ENCODE measurements around the gene PTPA. TPM values are rescaled to one million over a fixed set of nuclear protein-coding genes. Genes with fewer than 3 reads are reported as not detected.

Gene PTPA
- polyA plus RNA-seq, 1 donor from 2014 or later = 62.8 TPM

GRCh38 chr9:129165198-129165597, 54.0 kb downstream of the PTPA start:
- no peaks in the 10 kb centered on the region for H3K9me3 ChIP-seq (ENCODE audit: low read length)
- no peak overlapping the region for H3K9ac ChIP-seq (ENCODE audit: low read length)
- H4K20me1 ChIP-seq (ENCODE audit: insufficient read depth) = no peaks in the 10 kb centered on the region
- H3F3A ChIP-seq (ENCODE audit: insufficient read depth, low read length, poor library complexity, severe bottlenecking) = no peaks in the 10 kb centered on the region
- H3K27ac ChIP-seq (ENCODE audit: low read length) = no peak overlapping the region
- H3K9me2 ChIP-seq (ENCODE audit: insufficient read depth, low read length) = no peaks in the 10 kb centered on the region
- no peaks in the 10 kb centered on the region for H3K27me3 ChIP-seq (ENCODE audit: insufficient read depth, low read depth, low read length)
- H3K4me2 ChIP-seq (ENCODE audit: low read length) = no peak overlapping the region
- H3K4me3 ChIP-seq (ENCODE audit: low read length) = no peak overlapping the region
- no peaks in the 10 kb centered on the region for H3K79me2 ChIP-seq (replicated peaks; ENCODE audit: insufficient read depth, low read length)
- H3K36me3 ChIP-seq (ENCODE audit: insufficient read depth, low read length) = no peaks in the 10 kb centered on the region
- no peak overlapping the region for H2AFZ ChIP-seq (ENCODE audit: low read depth, low read length)
- TF ChIP-seq EZH2 (IDR thresholded peaks at IDR 0.05; ENCODE audit: borderline replicate concordance, insufficient read depth, low read length, poor library complexity, severe bottlenecking) (no peak), SMC3 (conservative IDR thresholded peaks at IDR 0.05; ENCODE audit: poor library complexity) (no peak), TAF1 (IDR thresholded peaks at IDR 0.05; ENCODE audit: low read depth) (no peak), POLR2AphosphoS5 (IDR thresholded peaks at IDR 0.05) (no peak), EP300 (conservative IDR thresholded peaks at IDR 0.05; ENCODE audit: poor library complexity, severe bottlenecking) (no peak), RAD21 (conservative IDR thresholded peaks at IDR 0.05) (no peak), MXI1 (conservative IDR thresholded peaks at IDR 0.05; ENCODE audit: poor library complexity, severe bottlenecking) (no peak), CTCF (IDR thresholded peaks at IDR 0.05; ENCODE audit: poor library complexity, severe bottlenecking) (no peak)
- TF ChIP-seq, protein P1, sequence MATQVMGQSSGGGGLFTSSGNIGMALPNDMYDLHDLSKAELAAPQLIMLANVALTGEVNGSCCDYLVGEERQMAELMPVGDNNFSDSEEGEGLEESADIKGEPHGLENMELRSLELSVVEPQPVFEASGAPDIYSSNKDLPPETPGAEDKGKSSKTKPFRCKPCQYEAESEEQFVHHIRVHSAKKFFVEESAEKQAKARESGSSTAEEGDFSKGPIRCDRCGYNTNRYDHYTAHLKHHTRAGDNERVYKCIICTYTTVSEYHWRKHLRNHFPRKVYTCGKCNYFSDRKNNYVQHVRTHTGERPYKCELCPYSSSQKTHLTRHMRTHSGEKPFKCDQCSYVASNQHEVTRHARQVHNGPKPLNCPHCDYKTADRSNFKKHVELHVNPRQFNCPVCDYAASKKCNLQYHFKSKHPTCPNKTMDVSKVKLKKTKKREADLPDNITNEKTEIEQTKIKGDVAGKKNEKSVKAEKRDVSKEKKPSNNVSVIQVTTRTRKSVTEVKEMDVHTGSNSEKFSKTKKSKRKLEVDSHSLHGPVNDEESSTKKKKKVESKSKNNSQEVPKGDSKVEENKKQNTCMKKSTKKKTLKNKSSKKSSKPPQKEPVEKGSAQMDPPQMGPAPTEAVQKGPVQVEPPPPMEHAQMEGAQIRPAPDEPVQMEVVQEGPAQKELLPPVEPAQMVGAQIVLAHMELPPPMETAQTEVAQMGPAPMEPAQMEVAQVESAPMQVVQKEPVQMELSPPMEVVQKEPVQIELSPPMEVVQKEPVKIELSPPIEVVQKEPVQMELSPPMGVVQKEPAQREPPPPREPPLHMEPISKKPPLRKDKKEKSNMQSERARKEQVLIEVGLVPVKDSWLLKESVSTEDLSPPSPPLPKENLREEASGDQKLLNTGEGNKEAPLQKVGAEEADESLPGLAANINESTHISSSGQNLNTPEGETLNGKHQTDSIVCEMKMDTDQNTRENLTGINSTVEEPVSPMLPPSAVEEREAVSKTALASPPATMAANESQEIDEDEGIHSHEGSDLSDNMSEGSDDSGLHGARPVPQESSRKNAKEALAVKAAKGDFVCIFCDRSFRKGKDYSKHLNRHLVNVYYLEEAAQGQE (IDR thresholded peaks at IDR 0.05; ENCODE audit: borderline replicate concordance) = no peak

GRCh38 chr9:129166623-129167557, 55.7 kb downstream of the PTPA start:
- Histone ChIP-seq H4K20me1 (ENCODE audit: insufficient read depth) (no peaks in the 10 kb centered on the region), H3K4me3 (ENCODE audit: low read length) (no peak overlapping the region), H3K79me2 (replicated peaks; ENCODE audit: insufficient read depth, low read length) (no peaks in the 10 kb centered on the region), H3K9me3 (ENCODE audit: low read length) (no peaks in the 10 kb centered on the region), H3K9ac (ENCODE audit: low read length) (no peak overlapping the region), H2AFZ (ENCODE audit: low read depth, low read length) (no peak overlapping the region), H3K9me2 (ENCODE audit: insufficient read depth, low read length) (no peaks in the 10 kb centered on the region), H3K27me3 (ENCODE audit: insufficient read depth, low read depth, low read length) (no peaks in the 10 kb centered on the region), H3F3A (ENCODE audit: insufficient read depth, low read length, poor library complexity, severe bottlenecking) (no peaks in the 10 kb centered on the region), H3K36me3 (ENCODE audit: insufficient read depth, low read length) (no peaks in the 10 kb centered on the region), H3K27ac (ENCODE audit: low read length) (no peak overlapping the region), H3K4me2 (ENCODE audit: low read length) (no peak overlapping the region)
- TF ChIP-seq EZH2 (IDR thresholded peaks at IDR 0.05; ENCODE audit: borderline replicate concordance, insufficient read depth, low read length, poor library complexity, severe bottlenecking) (no peak), SMC3 (conservative IDR thresholded peaks at IDR 0.05; ENCODE audit: poor library complexity) (no peak), TAF1 (IDR thresholded peaks at IDR 0.05; ENCODE audit: low read depth) (no peak), MXI1 (conservative IDR thresholded peaks at IDR 0.05; ENCODE audit: poor library complexity, severe bottlenecking) (no peak), RAD21 (conservative IDR thresholded peaks at IDR 0.05) (no peak), EP300 (conservative IDR thresholded peaks at IDR 0.05; ENCODE audit: poor library complexity, severe bottlenecking) (no peak), POLR2AphosphoS5 (IDR thresholded peaks at IDR 0.05) (no peak), CTCF (IDR thresholded peaks at IDR 0.05; ENCODE audit: poor library complexity, severe bottlenecking) (no peak)
- TF ChIP-seq, protein P1 (IDR thresholded peaks at IDR 0.05; ENCODE audit: borderline replicate concordance) = no peak
